Keratinocyte (primary cell): Measurements from ENCODE around the gene PCNX4. TPM values are rescaled to one million over a fixed set of nuclear protein-coding genes. Genes with fewer than 3 reads are reported as not detected.

Experiments used
- DNase-seq: peaks from one replicate; pipeline ENCODE4 v3.0.0-alpha.2; 2011; ENCODE audit warnings: low read depth, missing footprints, low spot score
- FAIRE-seq: peaks from 2 replicates; lab custom pipeline; 2011; peaks lifted over from hg19 to GRCh38; lab: Jason Lieb, UNC
- H2AFZ ChIP-seq: 2 replicates; pipeline ENCODE4 v1.6.0; 2012; ENCODE audit warnings: low read length, control low read depth, inconsistent platforms; ENCODE audit not compliant: control insufficient read depth
- H3K27ac ChIP-seq: 2 replicates; pipeline ENCODE4 v1.5.1; 2011; ENCODE audit warnings: low read length; ENCODE audit not compliant: control insufficient read depth, insufficient read depth
- H3K27me3 ChIP-seq: 3 replicates; pipeline ENCODE4 v1.6.0; 2011; ENCODE audit warnings: low read length; ENCODE audit not compliant: control insufficient read depth, insufficient read depth; ENCODE audit errors: extremely low read depth
- H3K36me3 ChIP-seq, 2 experiments: 2 replicates in 1 of 2; 3 replicates in 1 of 2; pipeline ENCODE4 v1.5.1; 2011; ENCODE audit warnings: low read length in 2 of 2, mild to moderate bottlenecking in 1 of 2; ENCODE audit not compliant: control insufficient read depth in 2 of 2, insufficient read depth in 2 of 2; ENCODE audit errors: extremely low read depth in 1 of 2
- H3K4me1 ChIP-seq: 3 replicates; pipeline ENCODE4 v1.5.1; 2011; ENCODE audit warnings: low read length; ENCODE audit not compliant: control insufficient read depth, insufficient read depth; ENCODE audit errors: extremely low read depth
- H3K4me2 ChIP-seq: 3 replicates; pipeline ENCODE4 v1.6.0; 2011; ENCODE audit warnings: low read depth, low read length; ENCODE audit not compliant: control insufficient read depth, insufficient read depth; ENCODE audit errors: extremely low read depth
- H3K4me3 ChIP-seq, 3 experiments: fragments of 200-600 bp in 1 of 3; sonication (generic) in 1 of 3; 2 replicates in 2 of 3; 3 replicates in 1 of 3; pipeline ENCODE4 v1.5.1; 2011 to 2016; ENCODE audit warnings: low read length in 3 of 3, mild to moderate bottlenecking in 3 of 3, control low read depth in 2 of 3, inconsistent platforms in 1 of 3, low read depth in 1 of 3, mixed read lengths in 1 of 3, mixed run types in 1 of 3, moderate library complexity in 1 of 3; ENCODE audit not compliant: control insufficient read depth in 2 of 3, insufficient read depth in 2 of 3; ENCODE audit errors: extremely low read depth in 1 of 3
- H3K79me2 ChIP-seq: 2 replicates; pipeline ENCODE4 v1.6.0; 2012; ENCODE audit warnings: low read length; ENCODE audit not compliant: control insufficient read depth, insufficient read depth
- H3K9ac ChIP-seq: 3 replicates; pipeline ENCODE4 v1.6.0; 2011; ENCODE audit warnings: low read length; ENCODE audit not compliant: control insufficient read depth, insufficient read depth; ENCODE audit errors: extremely low read depth
- H3K9me1 ChIP-seq: 3 replicates; pipeline ENCODE4 v1.6.0; 2011; ENCODE audit warnings: low read length; ENCODE audit not compliant: control insufficient read depth, insufficient read depth; ENCODE audit errors: extremely low read depth
- H3K9me3 ChIP-seq: 2 replicates; pipeline ENCODE4 v1.5.1; 2012; ENCODE audit warnings: low read depth, low read length; ENCODE audit not compliant: control insufficient read depth
- H4K20me1 ChIP-seq: 3 replicates; pipeline ENCODE4 v1.6.0; 2011; ENCODE audit warnings: low read length; ENCODE audit not compliant: control insufficient read depth, insufficient read depth; ENCODE audit errors: extremely low read depth
- EZH2 ChIP-seq: IDR thresholded peaks from one replicate; pipeline ENCODE4 v1.6.1; 2012; ENCODE audit warnings: inconsistent platforms, mild to moderate bottlenecking, low read length, moderate library complexity
- dilution Hi-C: fragments of 300-500 bp; cut with MboI; formaldehyde crosslinking; loops from one replicate; pipeline ENCODE4 v1.7.0; 2020; ENCODE audit warnings: low sequenced_read_pairs; ENCODE audit not compliant: extremely low pct_ligation_motif_present
- polyA plus RNA-seq, 5 experiments: library from polyadenylated mRNA; depleted of rRNA in 3 of 5; stranded (reverse) in 3 of 5; stranded (forward) in 1 of 5; unstranded in 1 of 5; fragments of >200 nt; gene quantifications; 1 replicate in 1 of 5; 2 replicates in 3 of 5; 3 replicates in 1 of 5; pipeline versions ENCODE4 v1.2.1 to v1.2.3, GENCODE V29; 2011 to 2012; ENCODE audit warnings: missing spikeins in 2 of 5, low read depth in 1 of 5, low replicate concordance in 1 of 5
- TF ChIP-seq, protein P1 (sequence below), 3 experiments: IDR thresholded peaks in 1 of 3; conservative IDR thresholded peaks in 1 of 3; optimal IDR thresholded peaks in 1 of 3; 2 replicates in 2 of 3; 3 replicates in 1 of 3; pipeline versions ENCODE3 to v1.5.1; 2011; ENCODE audit warnings: low read length in 3 of 3, mild to moderate bottlenecking in 3 of 3, moderate library complexity in 2 of 3, control low read depth in 1 of 3, inconsistent platforms in 1 of 3; ENCODE audit not compliant: insufficient read depth in 2 of 3; ENCODE audit errors: extremely low read depth in 1 of 3

PCNX4 gene
- polyA plus RNA-seq, 1 donor (not counting 4 experiments of a cell fraction or from before 2014, with no cell fraction given): 49.8 TPM

DNA sequence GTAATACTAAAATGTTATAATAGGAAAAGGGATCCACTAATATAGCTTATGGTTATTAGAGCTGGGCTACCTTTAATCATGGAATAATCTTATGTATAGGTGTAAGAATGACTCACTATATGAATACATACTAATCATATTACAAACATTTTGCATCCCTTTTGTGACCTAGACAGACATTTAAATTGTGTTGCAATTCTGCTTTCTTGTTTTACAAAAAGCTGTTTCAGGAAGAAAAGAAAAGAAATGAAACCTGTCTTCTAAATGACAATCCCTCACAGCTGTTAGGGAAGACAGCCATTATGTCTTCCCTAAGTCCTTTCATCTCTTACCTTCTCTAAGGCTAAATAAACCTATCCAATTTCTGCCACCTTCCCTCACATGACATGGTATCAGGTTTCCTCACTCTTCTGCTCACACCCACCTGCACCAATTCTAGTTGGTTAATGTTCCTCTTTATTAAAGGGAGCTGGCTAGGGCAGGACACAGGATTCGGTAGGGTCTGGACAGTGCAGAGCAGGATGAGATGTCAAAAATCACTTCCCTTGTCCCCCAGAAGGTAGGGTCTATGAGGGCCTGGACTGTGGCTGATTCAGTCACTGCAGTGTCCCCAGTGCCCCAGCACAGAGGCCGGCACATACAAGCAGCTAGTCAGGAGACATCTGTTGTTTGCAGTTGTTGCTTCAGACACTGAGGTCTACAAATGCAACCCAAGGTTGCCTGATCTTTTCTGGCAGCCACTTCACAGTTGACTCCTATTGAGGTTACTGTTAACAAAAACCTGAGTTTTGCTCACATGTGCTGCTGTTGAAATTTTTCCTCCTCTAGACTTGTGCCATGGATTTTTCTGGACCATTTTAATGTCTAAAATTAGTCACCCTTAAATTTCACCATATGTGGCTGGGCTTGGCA is 69.7 kb downstream of the PCNX4 start:
- Histone ChIP-seq H3K4me3 (no peak overlapping the region), H2AFZ (no peak overlapping the region), H3K4me2 (peak overlapping the region; percentile 15), H3K27me3 (no peaks in the 10 kb centered on the region), H3K36me3 (no peaks in the 10 kb centered on the region), H3K9ac (peak overlapping the region; percentile 7), H3K9me3 (no peaks in the 10 kb centered on the region), H3K27ac (peak overlapping the region; percentile 68), H3K4me1 (peaks cover 18% of the 10 kb centered on the region), H4K20me1 (no peaks in the 10 kb centered on the region), H3K9me1 (no peaks in the 10 kb centered on the region), H3K79me2 (peaks cover 48% of the 10 kb centered on the region)
- TF ChIP-seq EZH2: no peak
- TF ChIP-seq, protein P1, sequence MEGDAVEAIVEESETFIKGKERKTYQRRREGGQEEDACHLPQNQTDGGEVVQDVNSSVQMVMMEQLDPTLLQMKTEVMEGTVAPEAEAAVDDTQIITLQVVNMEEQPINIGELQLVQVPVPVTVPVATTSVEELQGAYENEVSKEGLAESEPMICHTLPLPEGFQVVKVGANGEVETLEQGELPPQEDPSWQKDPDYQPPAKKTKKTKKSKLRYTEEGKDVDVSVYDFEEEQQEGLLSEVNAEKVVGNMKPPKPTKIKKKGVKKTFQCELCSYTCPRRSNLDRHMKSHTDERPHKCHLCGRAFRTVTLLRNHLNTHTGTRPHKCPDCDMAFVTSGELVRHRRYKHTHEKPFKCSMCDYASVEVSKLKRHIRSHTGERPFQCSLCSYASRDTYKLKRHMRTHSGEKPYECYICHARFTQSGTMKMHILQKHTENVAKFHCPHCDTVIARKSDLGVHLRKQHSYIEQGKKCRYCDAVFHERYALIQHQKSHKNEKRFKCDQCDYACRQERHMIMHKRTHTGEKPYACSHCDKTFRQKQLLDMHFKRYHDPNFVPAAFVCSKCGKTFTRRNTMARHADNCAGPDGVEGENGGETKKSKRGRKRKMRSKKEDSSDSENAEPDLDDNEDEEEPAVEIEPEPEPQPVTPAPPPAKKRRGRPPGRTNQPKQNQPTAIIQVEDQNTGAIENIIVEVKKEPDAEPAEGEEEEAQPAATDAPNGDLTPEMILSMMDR (optimal IDR thresholded peaks at IDR 0.05 in 1 of 3, IDR thresholded peaks at IDR 0.05 in 1 of 3, conservative IDR thresholded peaks at IDR 0.05 in 1 of 3; ENCODE audit: extremely low read depth in 1 of 3, insufficient read depth in 2 of 3, low read length in 3 of 3): no peak
- FAIRE-seq: peak; percentile 62
- no peak for DNase-seq
- dilution Hi-C loops: no loop called here

DNA sequence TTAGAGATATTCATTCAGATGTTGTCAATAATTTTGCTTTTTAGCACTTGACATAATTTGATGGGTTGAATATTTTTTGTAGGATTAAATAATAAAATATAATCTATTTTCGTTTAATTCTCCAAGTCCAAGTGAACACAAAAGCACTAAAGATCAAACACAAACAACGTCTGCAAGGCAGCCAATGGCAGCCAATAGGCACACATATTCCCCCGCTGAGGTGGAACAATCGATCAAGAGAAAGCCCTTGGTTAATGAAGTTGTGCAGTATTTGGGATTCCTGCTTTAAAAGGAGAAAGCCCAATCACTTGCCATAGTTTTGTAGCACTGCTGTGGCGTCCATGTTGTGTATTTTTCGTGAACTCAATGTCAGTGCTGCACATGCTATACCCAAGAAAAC is 72.0 kb downstream of the PCNX4 start:
- H3K27me3 ChIP-seq: no peaks in the 10 kb centered on the region
- dilution Hi-C loops: no loop called here
- H3K79me2 ChIP-seq: peaks cover 31% of the 10 kb centered on the region
- H3K4me2 ChIP-seq: peak overlapping the region; percentile 80
- no peak overlapping the region for H2AFZ ChIP-seq
- H3K36me3 ChIP-seq: no peaks in the 10 kb centered on the region
- no peaks in the 10 kb centered on the region for H4K20me1 ChIP-seq
- FAIRE-seq (no peak), DNase-seq (no peak)
- TF ChIP-seq, protein P1 (optimal IDR thresholded peaks at IDR 0.05 in 1 of 3, IDR thresholded peaks at IDR 0.05 in 1 of 3, conservative IDR thresholded peaks at IDR 0.05 in 1 of 3; ENCODE audit: extremely low read depth in 1 of 3, insufficient read depth in 2 of 3, low read length in 3 of 3): no peak
- TF ChIP-seq EZH2: no peak
- peak overlapping the region; percentile 50 to 82 (median 80) for H3K4me3 ChIP-seq
- no peaks in the 10 kb centered on the region for H3K9me1 ChIP-seq
- no peak overlapping the region for H3K9ac ChIP-seq
- H3K4me1 ChIP-seq: peaks cover 18% of the 10 kb centered on the region
- H3K27ac ChIP-seq: no peak overlapping the region
- no peaks in the 10 kb centered on the region for H3K9me3 ChIP-seq
